HG03175 (cell line): ENCODE data around the gene KIAA1191.

ENCODE experiments used
- ATAC-seq: cut with Tn5 transposase; IDR thresholded peaks from one replicate; pipeline ENCODE4 v1.9.1; 2021; ENCODE audit warnings: mild to moderate bottlenecking, moderate library complexity; ENCODE audit not compliant: unreplicated experiment

The KIAA1191 gene

DNA sequence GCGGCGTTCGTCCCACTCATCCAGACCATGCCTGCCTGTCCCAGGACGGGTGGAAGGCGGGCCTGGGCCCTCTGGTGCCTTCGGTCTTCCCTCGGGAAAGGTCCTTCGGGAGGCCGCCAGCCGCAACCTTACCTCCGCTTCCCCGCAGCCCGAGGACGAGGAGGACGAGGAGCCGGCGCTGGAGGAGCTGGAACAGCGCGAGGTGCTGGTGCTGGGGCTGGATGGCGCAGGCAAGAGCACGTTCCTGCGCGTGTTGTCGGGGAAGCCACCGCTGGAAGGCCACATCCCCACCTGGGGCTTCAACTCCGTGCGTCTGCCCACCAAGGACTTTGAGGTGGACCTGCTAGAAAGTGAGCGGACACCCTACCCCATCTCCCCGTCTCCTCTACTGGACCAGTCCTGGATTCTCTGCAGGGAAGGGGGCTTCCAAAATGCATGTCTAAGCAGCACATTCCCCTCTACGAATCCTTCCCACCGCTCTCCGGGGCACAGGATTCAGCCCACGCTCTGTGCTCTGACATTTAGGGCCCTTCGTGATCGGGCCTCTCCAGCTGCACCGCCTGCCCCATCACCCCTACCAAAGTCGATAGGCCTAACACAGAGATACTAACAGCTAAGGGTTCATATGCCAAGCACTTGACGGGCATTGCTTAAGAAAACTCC is 4.8 kb upstream of the KIAA1191 start:
- no peak for ATAC-seq

GRCh38 chr5:176365351-176366231 is 4.0 kb upstream of the KIAA1191 start, which contains the start of gene ARL10:
Gene ARL10, plus strand, starts transcription at chr5:176365487. Its CDS starts 77 bp downstream, at chr5:176365564.
- no peak for ATAC-seq

DNA sequence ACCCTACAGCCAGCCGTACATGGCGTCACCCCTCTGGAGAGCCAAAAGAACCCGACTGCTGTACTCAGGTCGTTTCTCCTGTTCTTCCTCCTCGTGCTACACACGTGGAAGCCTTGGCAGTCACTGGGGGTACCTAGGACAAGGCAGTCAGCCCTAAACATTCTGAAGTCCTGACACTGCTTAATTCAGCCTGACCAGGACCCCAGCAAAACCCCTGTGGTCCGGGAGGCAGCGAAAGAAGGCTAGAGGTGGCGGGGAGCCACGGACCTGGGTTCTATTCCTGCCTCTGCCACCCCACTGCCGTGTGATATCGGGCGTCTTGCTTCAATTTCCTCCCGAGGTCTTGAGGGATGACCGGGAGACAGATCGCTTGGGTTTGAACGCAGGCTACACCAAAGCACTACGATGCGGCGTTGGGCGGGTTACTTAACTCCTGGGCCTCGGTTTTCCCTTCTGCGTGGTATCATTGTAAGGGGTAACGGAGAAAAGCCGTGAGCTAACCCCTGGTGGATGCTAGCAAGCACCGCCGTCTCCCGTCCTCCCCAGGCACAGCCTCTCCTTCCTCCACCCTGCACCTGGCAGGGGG is 3.3 kb upstream of the KIAA1191 start:
- ATAC-seq = no peak

DNA sequence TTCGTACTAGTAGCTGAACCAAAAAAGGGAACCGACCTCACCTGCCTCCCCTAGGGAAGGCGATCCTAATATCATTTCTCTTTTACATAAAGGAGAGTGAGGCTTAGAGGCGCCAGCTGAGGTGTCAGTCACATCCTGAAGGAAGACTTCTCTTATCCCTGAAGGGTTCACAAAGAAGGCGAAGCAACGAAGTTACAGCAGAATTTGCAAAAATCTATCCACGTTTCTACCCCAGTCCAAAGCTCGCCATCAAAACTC is 598 bp upstream of the KIAA1191 start:
- ATAC-seq = peak; percentile 7

- no peak for ATAC-seq
Observed at GRCh38 chr5:176360894-176361436, 599 bp downstream of the KIAA1191 start.

GRCh38 chr5:176359658-176360057 is 1.9 kb downstream of the KIAA1191 start:
- no peak for ATAC-seq

GRCh38 chr5:176356179-176356566 is 5.4 kb downstream of the KIAA1191 start:
- ATAC-seq = no peak

DNA sequence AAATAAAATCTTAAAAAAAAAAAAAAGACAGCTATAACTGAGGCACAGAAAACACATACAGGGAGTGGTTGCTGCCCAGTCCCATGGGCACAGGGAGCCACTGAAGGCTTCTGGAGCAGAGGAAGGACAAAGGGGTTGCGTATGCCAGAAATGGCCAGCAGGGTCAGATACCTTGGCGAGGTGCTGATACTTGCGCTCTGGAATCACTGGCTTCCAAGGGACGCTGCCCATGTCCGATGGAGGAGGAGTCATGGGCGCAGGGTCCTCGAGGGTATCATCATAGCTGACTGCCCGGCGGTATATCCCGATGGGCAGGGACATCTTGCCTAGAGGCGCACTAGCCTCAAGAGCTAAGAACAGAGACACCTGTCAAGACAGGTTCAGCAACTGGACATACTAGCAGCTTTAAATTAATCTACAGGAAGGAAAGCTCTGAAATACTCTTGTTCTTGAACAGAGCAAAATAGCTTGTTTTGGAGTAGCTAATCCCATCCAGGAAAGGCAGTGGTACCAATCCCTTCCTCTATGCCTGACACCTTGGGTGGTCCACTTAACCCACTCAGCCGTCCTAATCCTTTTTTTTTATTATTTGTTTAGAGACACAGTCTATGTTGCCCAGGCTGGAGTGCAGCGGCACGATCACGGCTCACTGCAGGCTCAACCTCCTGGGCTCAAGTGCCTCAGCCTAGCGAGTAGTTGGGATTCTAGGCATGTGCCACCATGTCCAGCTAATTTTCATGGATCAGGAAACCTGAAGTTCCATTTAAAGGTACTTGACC is 6.0 kb downstream of the KIAA1191 start:
- no peak for ATAC-seq

- no peak for ATAC-seq
Observed at GRCh38 chr5:176353533-176353932, 8.0 kb downstream of the KIAA1191 start.

- ATAC-seq = no peak
Observed at GRCh38 chr5:176352116-176352878, 9.3 kb downstream of the KIAA1191 start.

GRCh38 chr5:176350416-176350815 is 11.1 kb downstream of the KIAA1191 start:
- no peak for ATAC-seq

DNA sequence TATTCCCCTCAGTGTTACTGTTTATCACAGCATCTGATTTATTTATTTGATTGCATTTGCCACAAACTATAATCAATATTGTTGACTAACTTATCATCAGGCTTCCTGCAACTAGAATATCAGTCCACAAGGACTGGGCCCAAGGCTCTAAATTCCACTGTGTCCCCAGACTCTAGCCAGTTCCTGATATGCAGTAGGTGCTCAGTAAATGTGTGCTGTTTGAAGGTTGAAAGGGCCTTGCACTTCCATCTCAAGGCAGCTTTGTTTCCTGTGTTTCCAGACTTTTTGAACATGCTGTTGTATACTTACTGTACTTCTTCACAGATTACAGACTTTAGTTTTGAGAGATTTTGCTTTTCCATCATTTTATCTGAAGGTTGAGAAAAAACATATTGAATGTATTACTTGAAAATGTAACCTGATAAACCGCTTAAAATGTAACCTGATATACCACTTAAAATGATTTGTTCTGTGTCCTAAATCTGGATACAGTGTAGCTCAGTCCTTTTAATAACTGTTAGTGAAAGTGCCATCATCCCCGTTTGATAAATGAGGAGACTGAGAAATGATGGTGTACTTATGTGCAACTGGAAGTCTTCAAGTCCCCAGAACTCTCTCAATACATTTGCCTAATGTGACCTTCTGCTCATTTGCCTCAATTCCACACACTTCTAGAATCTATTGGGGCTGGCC is 18.7 kb downstream of the KIAA1191 start:
- no peak for ATAC-seq

GRCh38 chr5:176342158-176342483 is 19.4 kb downstream of the KIAA1191 start:
- ATAC-seq = no peak

DNA sequence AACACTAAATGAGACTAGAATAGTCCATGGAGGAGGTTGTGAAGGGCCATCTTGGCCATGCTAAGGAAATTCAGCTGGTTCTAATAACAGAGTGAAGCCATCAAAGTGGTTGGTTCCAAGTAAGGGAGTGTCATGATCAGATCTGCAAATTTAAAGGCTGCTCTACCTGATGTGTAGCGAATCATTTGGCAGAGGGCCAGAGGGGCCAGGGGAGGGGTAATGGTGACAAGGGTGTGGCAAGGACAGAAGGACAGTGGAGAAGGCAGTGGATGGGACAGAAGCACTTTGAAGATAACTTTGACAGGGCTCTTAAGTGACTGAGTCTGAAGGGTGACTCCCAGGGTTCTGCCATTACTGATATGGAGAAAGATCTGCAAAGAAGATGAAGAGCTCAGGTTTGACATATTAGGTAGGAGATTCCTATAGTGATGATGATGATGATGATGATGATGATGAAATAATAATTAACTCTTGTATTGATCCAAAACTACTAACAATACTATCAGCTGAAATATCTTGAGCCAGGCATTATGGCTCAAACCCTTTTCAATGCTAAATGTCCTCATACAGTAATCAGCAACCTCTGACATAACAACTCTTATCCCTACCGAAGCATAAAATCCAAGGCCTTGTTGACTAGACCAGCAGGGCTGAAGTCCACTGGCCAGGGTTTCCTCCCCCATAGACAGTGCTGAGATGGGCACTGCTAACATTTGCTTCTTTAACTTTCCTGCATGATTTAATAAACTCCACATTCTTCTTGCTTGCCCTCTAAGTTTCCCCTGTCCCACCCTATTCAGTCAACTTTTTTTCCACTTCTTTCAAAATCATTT is 20.0 kb downstream of the KIAA1191 start:
- no peak for ATAC-seq

- ATAC-seq = no peak
Observed at GRCh38 chr5:176339304-176339703, 22.3 kb downstream of the KIAA1191 start.

GRCh38 chr5:176337913-176338312 is 23.7 kb downstream of the KIAA1191 start:
- no peak for ATAC-seq

- no peak for ATAC-seq
Observed at GRCh38 chr5:176334031-176334770, 27.4 kb downstream of the KIAA1191 start.

DNA sequence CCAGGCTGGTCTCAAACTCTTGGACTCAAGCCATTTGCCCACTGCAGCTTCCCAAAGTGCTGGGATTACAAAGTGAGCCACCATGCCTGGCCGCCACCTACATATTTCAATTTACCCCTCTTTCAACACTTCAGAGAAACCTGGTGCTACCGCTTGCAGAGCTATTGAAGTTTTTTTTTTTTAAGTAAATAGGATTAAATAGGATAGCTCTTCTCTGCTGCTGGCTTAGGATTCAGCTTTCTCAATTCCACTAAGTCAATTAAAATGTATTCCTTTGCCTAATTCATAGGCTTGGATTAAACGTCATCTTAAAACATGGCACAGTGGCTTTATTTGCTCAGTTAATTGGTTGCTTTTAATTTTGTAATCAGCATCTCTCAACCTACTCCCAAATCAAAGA is 41.0 kb downstream of the KIAA1191 start:
- no peak for ATAC-seq
